ENCODE data around the gene CCDC97. TPM values are rescaled to one million over a fixed set of nuclear protein-coding genes. Genes with fewer than 3 reads are reported as not detected.
A peak's percentile ranks its signal among the peaks of the same experiment; 100 is the strongest.

The CCDC97 gene
- total RNA-seq, 1 experiment from 2014 or later: 39.4 TPM

DNA sequence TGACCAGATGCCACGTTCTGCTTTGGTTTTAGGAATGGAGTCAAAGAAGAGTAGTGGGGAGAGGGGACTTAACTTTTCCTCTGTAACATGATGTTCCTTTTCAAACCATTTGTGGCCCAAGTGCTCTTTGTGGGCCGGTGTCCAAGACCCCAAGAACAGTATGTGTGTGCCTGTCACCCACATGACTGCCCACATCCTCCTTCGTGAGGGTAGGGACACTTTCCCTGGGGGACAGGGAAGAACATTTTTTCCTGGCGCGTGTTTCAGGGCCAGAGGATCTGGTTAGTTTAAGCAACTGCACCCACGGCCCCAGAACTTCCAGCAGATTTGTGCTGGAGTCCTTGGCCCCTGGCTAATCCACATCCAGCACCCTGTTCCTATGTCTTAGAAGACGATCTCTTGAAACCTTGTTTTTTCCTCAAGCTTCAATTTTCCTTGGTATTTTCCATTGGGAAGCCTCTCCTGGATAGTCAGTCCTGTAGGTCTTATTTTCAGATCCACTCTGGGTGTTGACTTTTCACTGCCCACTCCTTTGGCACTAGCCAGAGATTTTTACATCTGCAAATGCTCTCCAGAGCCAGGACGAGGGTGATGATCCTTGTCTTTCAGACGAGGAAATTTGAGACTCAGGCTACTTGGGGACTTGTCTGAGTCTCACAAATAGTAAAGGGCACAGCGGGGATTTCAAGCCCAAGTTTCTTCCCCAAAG, 10.8 kb upstream of the CCDC97 start:
- no peaks in the 10 kb centered on the region for H3K79me1 ChIP-seq (ENCODE audit: insufficient read depth, low read depth, low read length, poor library complexity, severe bottlenecking)

More for the DNA sequence above, 10.8 kb upstream of the CCDC97 start:
- H3K4me1 ChIP-seq (ENCODE audit: insufficient read depth, low read length): no peaks in the 10 kb centered on the region
- WGBS (ENCODE audit: extremely low coverage, insufficient read length, low lambda C conversion rate): no CpG with 5 or more reads among the region's 10 CpGs
- H2AFZ ChIP-seq (ENCODE audit: low read length): no peak overlapping the region
- no peak overlapping the region for H3K14ac ChIP-seq (ENCODE audit: insufficient read depth, low read length)
- H3K23me2 ChIP-seq (ENCODE audit: insufficient read length, low read depth, low read length, poor library complexity, severe bottlenecking): no peaks in the 10 kb centered on the region
- Mint-ChIP-seq H3K27me3 (ENCODE audit: low read depth) (no peaks in the 10 kb centered on the region), H3K4me3 (no peak overlapping the region), H3K27ac (peak overlapping the region in 1 of 3 experiments; percentile 54; a peak in 3 of 7 replicates), H3K9me3 (no peaks in the 10 kb centered on the region), H3K36me3 (ENCODE audit: insufficient read depth in 1 of 3, low read depth in 3 of 3) (peaks cover 69 to 100% (median 97%) of the 10 kb centered on the region in 3 experiments), H3K4me1 (no peaks in the 10 kb centered on the region)
- no peak overlapping the region for H2BK5ac ChIP-seq (ENCODE audit: insufficient read length, low read length)
- H3T11ph ChIP-seq (ENCODE audit: low read length): no peak overlapping the region
- no peak overlapping the region for H3K18ac ChIP-seq (ENCODE audit: insufficient read length, low read depth, low read length)
- no peak overlapping the region for H3K9ac ChIP-seq (ENCODE audit: extremely low read depth, insufficient read length, low read length)
- no peaks in the 10 kb centered on the region; the same call in 1 of the 2 replicates for H3K27me3 ChIP-seq (ENCODE audit: insufficient read depth, low read length)
- no peak overlapping the region for H2BK20ac ChIP-seq (ENCODE audit: low read depth, low read length, poor library complexity, severe bottlenecking)
- H4K20me1 ChIP-seq (ENCODE audit: control insufficient read depth, insufficient read depth, insufficient read length): no peaks in the 10 kb centered on the region
- H4K8ac ChIP-seq (replicated peaks; ENCODE audit: insufficient read length, low read depth, low read length): no peak overlapping the region
- H3K27ac ChIP-seq (ENCODE audit: insufficient read length, low read depth, low read length): no peak overlapping the region
- no peak overlapping the region for H2AK5ac ChIP-seq (ENCODE audit: insufficient read length, low read length)
- no peaks in the 10 kb centered on the region for H3K9me3 ChIP-seq (ENCODE audit: control insufficient read depth, low read depth, low read length)
- no peak overlapping the region for H3K23ac ChIP-seq (ENCODE audit: insufficient read length, low read depth, low read length)
- H2BK12ac ChIP-seq (ENCODE audit: insufficient read length, low read depth, low read length): no peak overlapping the region
- H3K79me2 ChIP-seq (ENCODE audit: insufficient read depth, low read length): no peaks in the 10 kb centered on the region
- no peak for DNase-seq
- H3K4ac ChIP-seq (ENCODE audit: low read depth, low read length): no peak overlapping the region
- no peak overlapping the region for H2BK15ac ChIP-seq (ENCODE audit: low read depth, low read length)
- TF ChIP-seq, protein P1, sequence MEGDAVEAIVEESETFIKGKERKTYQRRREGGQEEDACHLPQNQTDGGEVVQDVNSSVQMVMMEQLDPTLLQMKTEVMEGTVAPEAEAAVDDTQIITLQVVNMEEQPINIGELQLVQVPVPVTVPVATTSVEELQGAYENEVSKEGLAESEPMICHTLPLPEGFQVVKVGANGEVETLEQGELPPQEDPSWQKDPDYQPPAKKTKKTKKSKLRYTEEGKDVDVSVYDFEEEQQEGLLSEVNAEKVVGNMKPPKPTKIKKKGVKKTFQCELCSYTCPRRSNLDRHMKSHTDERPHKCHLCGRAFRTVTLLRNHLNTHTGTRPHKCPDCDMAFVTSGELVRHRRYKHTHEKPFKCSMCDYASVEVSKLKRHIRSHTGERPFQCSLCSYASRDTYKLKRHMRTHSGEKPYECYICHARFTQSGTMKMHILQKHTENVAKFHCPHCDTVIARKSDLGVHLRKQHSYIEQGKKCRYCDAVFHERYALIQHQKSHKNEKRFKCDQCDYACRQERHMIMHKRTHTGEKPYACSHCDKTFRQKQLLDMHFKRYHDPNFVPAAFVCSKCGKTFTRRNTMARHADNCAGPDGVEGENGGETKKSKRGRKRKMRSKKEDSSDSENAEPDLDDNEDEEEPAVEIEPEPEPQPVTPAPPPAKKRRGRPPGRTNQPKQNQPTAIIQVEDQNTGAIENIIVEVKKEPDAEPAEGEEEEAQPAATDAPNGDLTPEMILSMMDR (conservative IDR thresholded peaks at IDR 0.05): no peak
- no peak overlapping the region for H4K5ac ChIP-seq (ENCODE audit: insufficient read length, low read depth, low read length)
- no peak overlapping the region for H2BK120ac ChIP-seq (ENCODE audit: low read depth, low read length, poor library complexity, severe bottlenecking)
- no peak overlapping the region for H3K4me2 ChIP-seq (ENCODE audit: insufficient read depth, insufficient read length, low read length)
- no peak overlapping the region for H3K56ac ChIP-seq (ENCODE audit: insufficient read length, low read depth, low read length)
- H4K91ac ChIP-seq (ENCODE audit: insufficient read length, low read depth, low read length): no peak overlapping the region

All from H9 (cell line).